CD8-positive, alpha-beta memory T cell (primary cell): ENCODE results near the gene ZP1. TPM values are rescaled to one million over a fixed set of nuclear protein-coding genes. Genes with fewer than 3 reads are reported as not detected.

ENCODE experiments used
- CTCF ChIA-PET: fragments of 350-600 bp; sonication (Branson Sonifier 250); formaldehyde crosslinking; loops from one replicate; lab custom pipeline; 2021; ENCODE audit warnings: antibody characterized with exemption; lab: Charles Lee
- POLR2A ChIA-PET: fragments of 350-600 bp; sonication (Branson Sonifier 250); formaldehyde crosslinking; loops from one replicate; lab custom pipeline; 2021; ENCODE audit warnings: antibody characterized with exemption; lab: Charles Lee
- DNase-seq, 5 donors: peaks; one replicate each; pipeline versions ENCODE4 v3.0.0 to v3.0.0-alpha.2; 2020 to 2022; ENCODE audit warnings: mixed read lengths in 1 of 5
- H3K27ac ChIP-seq: one replicate; pipeline ENCODE4 v1.7.0; 2013; ENCODE audit warnings: low read depth, mild to moderate bottlenecking, low read length, moderate library complexity
- H3K27me3 ChIP-seq: 2 replicates; pipeline ENCODE4 v1.7.0; 2013; ENCODE audit warnings: low read length, mild to moderate bottlenecking; ENCODE audit not compliant: insufficient read depth, poor library complexity, severe bottlenecking
- H3K36me3 ChIP-seq: 2 replicates; pipeline ENCODE4 v1.7.0; 2013; ENCODE audit warnings: mild to moderate bottlenecking, low read length, moderate library complexity; ENCODE audit not compliant: insufficient read depth
- H3K4me1 ChIP-seq: 2 replicates; pipeline ENCODE4 v1.7.0; 2013; ENCODE audit warnings: mild to moderate bottlenecking, low read length, moderate library complexity; ENCODE audit not compliant: insufficient read depth
- H3K4me3 ChIP-seq: 2 replicates; pipeline ENCODE4 v1.7.0; 2013; ENCODE audit warnings: mild to moderate bottlenecking, low read length
- H3K9me3 ChIP-seq: 2 replicates; pipeline ENCODE4 v1.7.0; 2013; ENCODE audit warnings: mild to moderate bottlenecking, low read length
- H3K27ac Mint-ChIP-seq, 8 donors: one replicate each; pipeline ENCODE4 v1.8.0; 2020 to 2021; ENCODE audit warnings: mixed read lengths in 8 of 8, mild to moderate bottlenecking in 6 of 8, inconsistent platforms in 3 of 8, moderate library complexity in 3 of 8
- H3K27me3 Mint-ChIP-seq, 2 donors: one replicate each; pipeline ENCODE4 v1.8.0; 2020 to 2021; ENCODE audit warnings: mixed read lengths in 2 of 2, mild to moderate bottlenecking in 1 of 2, moderate library complexity in 1 of 2
- H3K36me3 Mint-ChIP-seq, 3 donors: one replicate each; pipeline ENCODE4 v1.8.0; 2020 to 2021; ENCODE audit warnings: mixed read lengths in 3 of 3, inconsistent platforms in 1 of 3, mild to moderate bottlenecking in 1 of 3
- H3K4me1 Mint-ChIP-seq, 3 donors: one replicate each; pipeline ENCODE4 v1.8.0; 2020 to 2021; ENCODE audit warnings: mixed read lengths in 3 of 3, inconsistent platforms in 1 of 3, mild to moderate bottlenecking in 1 of 3
- H3K4me3 Mint-ChIP-seq, 7 donors: one replicate each; pipeline ENCODE4 v1.8.0; 2020 to 2021; ENCODE audit warnings: mixed read lengths in 7 of 7, mild to moderate bottlenecking in 6 of 7, moderate library complexity in 4 of 7, inconsistent platforms in 2 of 7
- H3K9me3 Mint-ChIP-seq, 5 donors: one replicate each; pipeline ENCODE4 v1.8.0; 2020 to 2022; ENCODE audit warnings: mixed read lengths in 5 of 5, mild to moderate bottlenecking in 3 of 5, moderate library complexity in 2 of 5, inconsistent platforms in 1 of 5
- polyA plus RNA-seq: library from polyadenylated mRNA; unstranded; fragments of 300-500 nt; fragmentation: Illumina TruSeq; gene quantifications from one replicate; pipeline ENCODE4 v1.2.3, GENCODE V29; 2021
- total RNA-seq, 2 experiments: library from RNA; stranded (reverse); gene quantifications; one replicate each; pipeline ENCODE4 v1.2.3, GENCODE V29; 2021

ZP1 gene
- total and polyA plus RNA-seq, 3 experiments from 2014 or later, result 0.22 TPM; not detected in 2

GRCh38 chr11:60831143-60831500 is 36.2 kb upstream of the ZP1 start:
- H3K27ac Mint-ChIP-seq, result peak overlapping the region in 3 of 8 donors; percentile 58 to 86 (median 60)
- Histone ChIP-seq H3K9me3 (no peaks in the 10 kb centered on the region), H3K4me3 (no peak overlapping the region), H3K36me3 (no peaks in the 10 kb centered on the region), H3K27ac (no peak overlapping the region), H3K27me3 (no peaks in the 10 kb centered on the region), H3K4me1 (no peaks in the 10 kb centered on the region)
- peaks cover 12 to 29% of the 10 kb centered on the region in 2 donors for H3K27me3 Mint-ChIP-seq
- POLR2A ChIA-PET, result interaction anchor here (1.0 to 1.7 kb wide), 2 partner anchors 56 to 75 kb away, joined by 4 read pairs; partner anchors contain the start of gene PRPF19
- peak; percentile 58 to 86 (median 71) for DNase-seq
- no peaks in the 10 kb centered on the region for H3K9me3 Mint-ChIP-seq
- CTCF ChIA-PET, result interaction anchor here (0.6 to 3.2 kb wide), 33 partner anchors 10 to 562 kb away, joined by 3 to 64 read pairs (median 4); partner anchors contain the start of genes CCDC86, PRPF19, TMEM109 and TMEM216
- H3K4me3 Mint-ChIP-seq, result peak overlapping the region in 2 of 7 donors; percentile 54 to 83
- H3K4me1 Mint-ChIP-seq, result peaks cover 0 to 3% (median 0%) of the 10 kb centered on the region in 3 donors
- H3K36me3 Mint-ChIP-seq, result peaks cover 0 to 2% (median 0%) of the 10 kb centered on the region in 3 donors

GRCh38 chr11:60831501-60832079 is 35.8 kb upstream of the ZP1 start:
- ChIA-PET POLR2A (interaction anchor here (1.0 to 1.7 kb wide), 2 partner anchors 56 to 75 kb away, joined by 4 read pairs; partner anchors contain the start of gene PRPF19), CTCF (interaction anchor here (0.6 to 3.2 kb wide), 31 partner anchors 10 to 561 kb away, joined by 3 to 64 read pairs (median 4); partner anchors contain the start of genes CCDC86, PRPF19, TMEM109 and TMEM216)

DNA sequence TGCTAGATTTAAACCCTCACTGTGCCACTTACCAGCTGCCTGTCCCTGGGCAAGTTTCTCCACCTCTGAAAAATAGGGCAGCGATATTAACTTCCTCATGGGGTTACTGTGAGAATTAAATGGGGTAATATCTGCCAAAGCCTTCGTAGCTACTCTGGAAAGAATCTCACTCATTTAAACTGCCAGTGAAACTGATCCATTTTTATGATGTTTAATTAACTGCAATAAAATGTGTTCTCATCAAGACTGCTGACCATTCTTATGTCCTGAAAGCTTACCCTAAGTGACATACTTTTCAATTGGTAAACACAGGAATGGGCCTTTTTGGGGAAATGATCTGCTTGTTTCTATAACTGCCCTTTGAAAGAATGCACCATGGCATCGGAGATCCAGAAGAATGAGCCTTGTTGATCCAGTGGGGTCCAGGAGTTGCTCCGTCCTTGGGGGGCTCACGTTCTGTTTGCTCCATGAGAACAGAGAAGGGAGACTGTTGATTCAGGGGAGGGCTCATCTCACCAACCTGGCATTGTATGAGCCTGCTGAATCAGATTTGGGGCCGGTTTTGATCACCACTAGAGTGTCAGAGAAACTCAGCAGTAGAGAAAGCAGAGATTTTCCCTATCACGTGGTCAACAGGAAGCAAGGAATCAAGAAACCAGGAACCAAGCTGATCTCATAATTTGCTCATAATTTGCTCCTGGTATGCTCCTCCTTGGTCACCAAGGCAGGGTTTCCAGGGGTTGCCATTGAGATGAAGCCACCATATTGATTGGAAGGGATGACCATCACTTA is 32.4 kb upstream of the ZP1 start:
- Histone ChIP-seq H3K4me3 (no peak overlapping the region), H3K9me3 (no peaks in the 10 kb centered on the region), H3K4me1 (no peaks in the 10 kb centered on the region), H3K27me3 (no peaks in the 10 kb centered on the region), H3K36me3 (no peaks in the 10 kb centered on the region), H3K27ac (no peak overlapping the region)
- Mint-ChIP-seq H3K4me3 (peak overlapping the region in 1 of 7 donors; percentile 24), H3K27ac (peak overlapping the region in 2 of 8 donors; percentile 0 to 36), H3K36me3 (peaks cover 0 to 2% (median 0%) of the 10 kb centered on the region in 3 donors), H3K4me1 (peaks cover 3 to 8% (median 7%) of the 10 kb centered on the region in 3 donors), H3K27me3 (peaks cover 12 to 21% of the 10 kb centered on the region in 2 donors), H3K9me3 (no peaks in the 10 kb centered on the region)
- CTCF ChIA-PET, result interaction anchor here (0.9 to 5.1 kb wide), 3 partner anchors 10 to 352 kb away, joined by 3 to 19 read pairs (median 3); no protein-coding TSS in a partner anchor
- no peak for DNase-seq
- POLR2A ChIA-PET, result no interaction called here

More at GRCh38 chr11:60831501-60832079, 35.8 kb upstream of the ZP1 start:
- H3K36me3 Mint-ChIP-seq, result peaks cover 0 to 2% (median 0%) of the 10 kb centered on the region in 3 donors
- Histone ChIP-seq H3K36me3 (no peaks in the 10 kb centered on the region), H3K9me3 (no peaks in the 10 kb centered on the region), H3K4me3 (no peak overlapping the region), H3K4me1 (no peaks in the 10 kb centered on the region), H3K27ac (no peak overlapping the region), H3K27me3 (no peaks in the 10 kb centered on the region)
- H3K4me3 Mint-ChIP-seq, result no peak overlapping the region
- H3K4me1 Mint-ChIP-seq, result peaks cover 0 to 3% (median 0%) of the 10 kb centered on the region in 3 donors
- peaks cover 12 to 29% of the 10 kb centered on the region in 2 donors for H3K27me3 Mint-ChIP-seq
- H3K9me3 Mint-ChIP-seq, result no peaks in the 10 kb centered on the region
- H3K27ac Mint-ChIP-seq, result no peak overlapping the region
- no peak for DNase-seq

- Histone ChIP-seq H3K27me3 (no peaks in the 10 kb centered on the region), H3K27ac (no peak overlapping the region), H3K36me3 (no peaks in the 10 kb centered on the region), H3K4me1 (no peaks in the 10 kb centered on the region), H3K4me3 (no peak overlapping the region), H3K9me3 (no peaks in the 10 kb centered on the region)
- no peaks in the 10 kb centered on the region for H3K9me3 Mint-ChIP-seq
- H3K4me1 Mint-ChIP-seq, result peaks cover 3 to 10% (median 7%) of the 10 kb centered on the region in 3 donors
- ChIA-PET POLR2A (no interaction called here), CTCF (interaction anchor here (0.9 to 5.1 kb wide), 2 partner anchors 11 to 52 kb away, joined by 3 to 19 read pairs; no protein-coding TSS in a partner anchor)
- H3K36me3 Mint-ChIP-seq, result peaks cover 0 to 2% (median 0%) of the 10 kb centered on the region in 3 donors
- H3K27me3 Mint-ChIP-seq, result peaks cover 12 to 21% of the 10 kb centered on the region in 2 donors
- peak overlapping the region in 1 of 8 donors; percentile 36 for H3K27ac Mint-ChIP-seq
- no peak for DNase-seq
- peak overlapping the region in 1 of 7 donors; percentile 24 for H3K4me3 Mint-ChIP-seq
Observed at GRCh38 chr11:60835534-60835846, 31.9 kb upstream of the ZP1 start.

DNA sequence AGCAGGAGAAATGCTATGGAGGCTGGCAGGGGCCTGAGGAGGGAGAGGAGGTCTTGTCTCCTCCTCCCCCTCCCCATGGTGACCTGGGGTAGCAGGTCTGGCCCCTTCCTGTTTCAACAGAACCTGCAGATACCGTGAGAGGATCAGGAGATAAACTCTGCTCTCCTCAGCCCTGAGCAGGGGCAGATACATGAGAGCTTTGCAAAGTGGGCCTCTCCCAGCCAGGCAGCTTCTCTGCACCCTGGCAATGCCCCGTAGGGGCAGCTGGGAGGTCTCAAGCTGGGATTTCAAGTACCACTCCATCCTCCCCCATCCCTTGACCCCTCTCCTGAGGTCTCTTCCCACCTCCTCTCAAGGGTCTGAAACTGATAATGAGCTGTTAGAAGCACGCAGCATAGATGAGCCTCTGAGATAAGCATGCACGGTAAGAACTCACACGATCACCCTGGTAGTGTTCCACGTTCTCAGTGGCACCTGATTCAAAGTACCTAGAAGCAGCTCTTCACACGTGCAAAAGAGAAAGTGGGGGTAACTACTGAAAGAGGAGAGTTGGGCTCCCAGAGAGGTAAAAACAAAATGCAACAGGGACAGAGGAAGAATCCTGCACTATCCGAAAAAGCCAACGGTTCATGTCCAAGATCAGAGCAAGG is 30.4 kb upstream of the ZP1 start:
- ChIA-PET CTCF (interaction anchor here (1.5 to 5.1 kb wide), 2 partner anchors 51 to 68 kb away, joined by 3 to 19 read pairs; no protein-coding TSS in a partner anchor), POLR2A (no interaction called here)
- no peaks in the 10 kb centered on the region for H3K9me3 Mint-ChIP-seq
- peaks cover 12 to 22% (median 19%) of the 10 kb centered on the region in 3 donors for H3K4me1 Mint-ChIP-seq
- peak overlapping the region in 6 of 8 donors; percentile 39 to 81 (median 64) for H3K27ac Mint-ChIP-seq
- H3K36me3 ChIP-seq, result no peaks in the 10 kb centered on the region
- H3K27me3 ChIP-seq, result no peaks in the 10 kb centered on the region
- H3K27ac ChIP-seq, result no peak overlapping the region
- DNase-seq, result no peak
- peaks cover 0 to 2% (median 1%) of the 10 kb centered on the region in 3 donors for H3K36me3 Mint-ChIP-seq
- H3K9me3 ChIP-seq, result no peaks in the 10 kb centered on the region
- peaks cover 7 to 10% of the 10 kb centered on the region in 2 donors for H3K27me3 Mint-ChIP-seq
- H3K4me3 Mint-ChIP-seq, result peak overlapping the region in 3 of 7 donors; percentile 4 to 59 (median 7)
- peaks cover 9% of the 10 kb centered on the region for H3K4me1 ChIP-seq
- no peak overlapping the region for H3K4me3 ChIP-seq

DNA sequence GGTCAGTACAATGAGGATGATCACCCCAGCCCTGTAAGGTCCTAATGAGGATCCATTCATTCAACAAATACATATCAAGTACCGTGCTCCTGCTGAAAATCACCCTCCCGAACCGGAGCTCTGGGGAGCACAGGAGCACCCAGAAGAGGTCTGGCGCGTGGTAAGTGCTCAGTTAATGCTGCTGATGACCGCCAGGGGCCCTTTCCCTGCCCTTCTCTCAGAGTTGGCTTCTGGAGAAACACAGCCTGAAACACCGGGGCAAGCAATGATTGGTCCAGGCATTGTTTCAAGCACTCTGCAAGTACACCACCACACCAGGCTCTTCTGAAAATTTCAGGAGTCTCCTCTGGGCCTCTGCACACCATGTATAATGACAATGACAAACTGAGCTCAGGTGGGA is 29.2 kb upstream of the ZP1 start:
- no peaks in the 10 kb centered on the region for H3K9me3 Mint-ChIP-seq
- Histone ChIP-seq H3K27me3 (no peaks in the 10 kb centered on the region), H3K9me3 (no peaks in the 10 kb centered on the region), H3K4me3 (no peak overlapping the region), H3K27ac (no peak overlapping the region), H3K4me1 (peaks cover 17% of the 10 kb centered on the region), H3K36me3 (no peaks in the 10 kb centered on the region)
- no peak overlapping the region for H3K4me3 Mint-ChIP-seq
- H3K4me1 Mint-ChIP-seq, result peaks cover 22 to 33% (median 27%) of the 10 kb centered on the region in 3 donors
- no peak for DNase-seq
- peaks cover 4 to 6% of the 10 kb centered on the region in 2 donors for H3K27me3 Mint-ChIP-seq
- CTCF ChIA-PET, result interaction anchor here (5.1 kb wide), 1 partner anchor 50 kb away, joined by 19 read pairs; no protein-coding TSS in a partner anchor
- POLR2A ChIA-PET, result no interaction called here
- H3K36me3 Mint-ChIP-seq, result peaks cover 0 to 2% (median 1%) of the 10 kb centered on the region in 3 donors
- no peak overlapping the region for H3K27ac Mint-ChIP-seq
